G401.6 (cell line): ENCODE measurements around the gene HSFX4.
"Not testable (repeated sequence)": the region's sequence is repeated elsewhere in the genome, so short reads cannot be mapped to it uniquely, and the experiment has no call there.

Experiments
- FAIRE-seq: peaks from 2 replicates; lab custom pipeline; 2012; peaks lifted over from hg19 to GRCh38; lab: Jason Lieb, UNC

HSFX4 gene

DNA sequence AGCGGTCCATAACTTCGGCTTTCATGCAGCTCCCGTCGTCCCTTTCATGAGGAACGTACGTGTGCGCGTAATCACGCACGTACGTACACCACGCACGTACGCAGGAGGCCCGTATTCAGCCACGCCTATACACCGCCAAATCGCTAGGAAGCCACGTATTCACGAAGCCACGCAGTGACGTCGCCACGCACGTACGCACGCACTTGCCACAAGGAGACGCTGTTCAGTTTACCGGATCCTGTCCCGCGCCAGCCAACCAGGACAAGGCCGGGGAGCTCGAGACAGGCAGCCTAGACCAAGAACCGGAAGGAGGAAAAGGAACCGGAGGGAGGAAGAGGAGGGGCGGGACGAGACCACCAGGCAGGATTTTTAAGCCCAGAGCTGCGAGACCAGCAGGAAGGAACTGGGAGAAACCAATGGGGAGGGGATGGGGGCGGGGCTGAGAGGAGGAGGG, 9.1 kb downstream of the HSFX4 start, which contains the start of gene EOLA2:
EOLA2 (minus strand) TSS at position 65 of the 454 bp plus-strand sequence. CDS start 4,617 bp downstream, outside the sequence.
- peak; percentile 99 for FAIRE-seq

DNA sequence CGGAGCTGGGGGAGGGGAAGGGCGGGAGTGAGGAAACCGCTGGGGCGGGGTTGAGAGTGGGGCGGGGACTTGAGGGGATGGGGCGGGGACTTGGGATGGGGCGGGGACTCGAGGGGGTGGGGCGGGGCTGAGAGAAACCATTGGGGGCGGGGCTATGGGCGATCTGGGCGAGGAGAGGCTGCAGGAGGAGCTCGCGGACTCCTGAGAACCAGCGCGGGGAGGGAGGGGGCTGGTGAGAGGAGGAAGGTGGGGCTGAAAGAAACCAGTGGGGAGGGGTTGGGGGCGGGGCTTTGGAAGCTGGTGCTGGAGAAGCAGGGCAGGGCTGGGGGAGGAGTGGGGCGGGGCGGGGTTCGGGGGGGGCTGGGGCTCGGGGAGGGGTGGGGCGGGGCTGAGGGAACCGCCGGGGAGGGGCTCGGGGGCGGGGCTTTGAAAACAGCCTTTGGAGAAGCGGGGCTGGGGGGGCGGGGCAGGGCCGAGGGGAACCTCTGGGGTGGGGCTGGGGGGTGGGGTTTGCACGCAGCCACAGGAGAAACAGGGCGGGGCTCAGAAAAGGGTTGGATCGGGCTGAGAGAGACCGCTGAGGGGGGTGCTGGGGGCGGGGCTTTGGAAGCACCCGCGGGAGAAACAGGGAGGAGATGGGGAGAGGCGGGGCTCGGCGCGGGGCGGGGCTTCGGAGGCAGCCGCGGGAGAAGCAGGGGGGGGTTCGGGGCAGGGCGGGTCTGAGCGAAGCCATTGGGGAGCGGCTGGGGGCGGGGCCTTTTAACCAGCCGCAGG, 9.7 kb downstream of the HSFX4 start:
- FAIRE-seq, result no peak

DNA sequence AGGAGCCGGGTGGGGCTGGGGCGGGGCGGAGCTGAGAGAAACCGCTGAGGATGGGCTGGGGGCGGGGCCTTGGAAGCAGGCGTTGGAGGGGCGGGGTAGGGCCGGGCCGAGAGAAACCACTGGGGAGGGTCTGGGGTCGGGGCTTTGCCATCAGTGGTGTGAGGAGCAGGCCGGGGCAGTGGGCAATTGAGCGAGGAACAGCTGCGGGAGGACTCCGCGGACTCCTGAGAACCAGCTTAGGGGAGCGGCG, 10.2 kb downstream of the HSFX4 start:
- no peak for FAIRE-seq

DNA sequence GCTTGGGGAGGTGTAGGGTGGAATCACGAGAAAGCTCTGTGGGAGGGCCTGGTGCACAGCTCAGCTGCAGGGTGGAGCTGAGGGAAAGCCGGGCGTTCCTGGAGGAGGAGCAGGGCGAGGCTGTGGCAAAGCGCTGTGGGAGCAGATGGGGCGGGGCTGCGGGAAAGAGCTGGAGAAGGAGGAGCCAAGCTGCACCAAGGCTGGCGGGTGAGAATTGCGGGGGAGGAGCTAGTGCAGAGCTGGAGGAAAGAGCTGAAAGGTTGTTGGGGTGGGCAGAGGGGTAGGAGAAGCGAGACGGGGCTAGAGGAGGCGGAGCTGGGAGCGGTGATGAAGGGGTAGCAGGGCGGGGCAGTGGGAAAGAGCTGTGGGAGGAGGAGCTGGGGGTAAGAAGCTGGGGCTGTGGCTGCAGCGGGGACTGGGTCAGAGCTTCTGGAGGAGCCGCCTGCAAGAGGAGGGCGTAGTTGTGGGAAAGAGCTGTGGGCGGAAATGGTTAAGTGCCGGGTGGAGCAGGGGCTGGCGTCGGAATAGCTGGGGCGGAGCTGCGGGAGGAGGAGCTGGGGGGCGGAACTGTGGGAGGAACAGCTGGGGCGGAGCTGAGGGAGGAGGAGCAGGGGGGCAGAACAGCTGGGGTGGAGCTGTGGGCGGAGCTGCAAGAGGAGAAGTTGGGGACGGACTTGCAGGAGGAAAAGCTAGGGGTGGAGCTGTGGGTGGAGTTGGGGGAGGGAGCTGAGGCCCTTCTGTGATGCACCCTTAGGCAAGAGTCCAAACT, 10.7 kb downstream of the HSFX4 start:
- FAIRE-seq, result peak; percentile 99

DNA sequence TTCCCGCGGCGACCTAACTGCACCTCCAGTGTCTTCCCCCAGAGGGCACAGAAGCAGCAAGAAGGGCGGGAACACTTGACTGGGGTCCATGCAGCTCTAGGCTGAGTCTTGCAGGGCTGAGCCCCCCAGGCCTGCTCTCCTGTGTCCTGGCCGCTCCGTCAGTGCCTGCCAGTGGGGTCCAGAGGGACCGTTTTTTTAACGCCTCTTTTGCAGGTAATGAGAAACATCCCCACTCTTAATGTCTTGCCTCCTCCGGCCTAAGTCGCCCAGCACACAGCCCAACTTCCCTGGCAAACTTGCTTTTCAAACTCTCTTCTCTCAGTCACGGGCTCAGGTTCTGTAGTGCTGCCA, 11.3 kb downstream of the HSFX4 start:
- FAIRE-seq, result not testable (repeated sequence)

DNA sequence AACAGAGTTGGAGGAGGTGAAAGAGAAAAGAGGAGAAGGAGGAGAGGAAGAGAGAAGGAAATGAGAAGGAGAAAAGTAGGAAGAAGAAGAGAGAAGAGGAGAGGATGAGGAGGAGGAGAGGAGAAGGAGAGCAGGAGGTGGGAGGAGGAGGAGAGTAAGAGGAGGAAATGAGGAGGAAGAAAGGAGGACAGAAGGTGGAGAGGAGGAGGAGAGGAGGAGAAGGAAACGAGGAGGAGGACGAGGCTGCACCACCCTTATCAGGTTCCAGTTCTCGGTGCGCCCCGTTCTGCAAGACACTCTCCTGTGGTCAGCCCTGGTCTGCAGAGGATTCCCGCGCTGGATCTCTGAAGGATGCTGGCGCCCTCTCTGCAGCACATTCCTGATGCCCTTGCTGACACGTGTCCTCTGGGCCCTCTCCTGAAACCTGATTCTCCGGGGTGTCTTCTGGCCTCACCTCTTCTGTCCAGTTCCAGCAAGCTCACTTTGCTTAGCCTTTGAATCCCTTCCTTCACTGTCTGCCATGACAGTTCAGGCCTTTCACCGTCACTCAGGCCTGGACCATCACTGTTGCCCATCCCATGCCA, 15.8 kb downstream of the HSFX4 start:
- not testable (repeated sequence) for FAIRE-seq

DNA sequence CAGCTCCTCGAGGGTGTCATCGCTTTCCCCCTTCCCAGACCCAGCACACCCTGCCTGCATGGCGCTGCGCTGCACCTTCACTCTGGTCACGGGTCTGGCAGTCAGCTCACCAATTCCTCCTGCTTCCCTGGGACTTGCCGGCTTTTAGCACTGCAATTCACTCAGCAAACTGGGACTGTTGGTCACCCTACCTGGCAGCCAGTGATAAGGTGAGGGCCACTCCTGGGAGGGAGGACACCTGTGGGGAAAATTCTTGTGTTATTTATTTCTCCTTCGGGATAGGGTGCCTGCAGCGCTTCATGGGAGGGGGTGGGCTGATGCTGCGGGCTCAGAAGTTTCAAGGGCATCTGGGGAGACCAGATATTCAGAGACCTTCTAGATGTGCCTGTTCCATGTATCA, 16.4 kb downstream of the HSFX4 start:
- not testable (repeated sequence) for FAIRE-seq

DNA sequence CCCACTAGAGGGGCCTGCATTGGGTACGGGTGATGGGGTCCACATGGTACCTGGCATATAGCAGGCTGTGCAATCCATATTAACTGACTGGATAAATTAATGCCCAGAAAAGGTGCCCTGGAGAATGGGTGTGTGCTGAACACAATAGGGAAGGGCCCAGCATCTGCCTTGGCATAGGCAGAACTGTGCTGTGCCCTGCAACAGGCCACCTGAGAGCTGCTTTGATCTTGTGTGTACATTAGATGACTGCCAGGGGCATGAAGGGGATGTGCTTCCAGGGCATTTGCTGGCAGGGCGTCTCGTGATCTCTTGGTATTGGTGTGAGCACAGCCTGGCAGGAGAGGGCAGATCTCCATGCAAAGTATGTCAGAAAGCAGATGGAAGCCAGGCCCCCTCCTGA, 17.6 kb downstream of the HSFX4 start:
- FAIRE-seq, result not testable (repeated sequence)

DNA sequence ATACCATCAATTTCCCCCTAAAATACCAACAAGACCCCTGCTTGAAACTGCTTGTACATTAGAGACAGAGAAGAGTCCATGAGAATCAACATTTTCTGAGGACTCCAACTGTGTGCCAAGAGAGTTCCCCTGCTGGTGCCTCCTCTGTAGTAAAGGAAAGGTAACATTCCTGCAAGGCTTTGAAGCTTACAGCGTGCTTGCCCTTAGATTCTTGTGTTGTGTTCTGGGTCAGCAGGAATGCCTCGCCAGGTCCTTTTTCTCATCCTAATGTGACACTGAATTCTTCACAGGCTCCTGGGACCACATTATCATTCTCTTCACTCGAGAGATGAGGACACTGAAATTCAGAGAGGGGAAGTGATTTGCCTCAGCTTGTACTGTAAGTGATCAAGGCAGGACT, 18.6 kb downstream of the HSFX4 start:
- no peak for FAIRE-seq

DNA sequence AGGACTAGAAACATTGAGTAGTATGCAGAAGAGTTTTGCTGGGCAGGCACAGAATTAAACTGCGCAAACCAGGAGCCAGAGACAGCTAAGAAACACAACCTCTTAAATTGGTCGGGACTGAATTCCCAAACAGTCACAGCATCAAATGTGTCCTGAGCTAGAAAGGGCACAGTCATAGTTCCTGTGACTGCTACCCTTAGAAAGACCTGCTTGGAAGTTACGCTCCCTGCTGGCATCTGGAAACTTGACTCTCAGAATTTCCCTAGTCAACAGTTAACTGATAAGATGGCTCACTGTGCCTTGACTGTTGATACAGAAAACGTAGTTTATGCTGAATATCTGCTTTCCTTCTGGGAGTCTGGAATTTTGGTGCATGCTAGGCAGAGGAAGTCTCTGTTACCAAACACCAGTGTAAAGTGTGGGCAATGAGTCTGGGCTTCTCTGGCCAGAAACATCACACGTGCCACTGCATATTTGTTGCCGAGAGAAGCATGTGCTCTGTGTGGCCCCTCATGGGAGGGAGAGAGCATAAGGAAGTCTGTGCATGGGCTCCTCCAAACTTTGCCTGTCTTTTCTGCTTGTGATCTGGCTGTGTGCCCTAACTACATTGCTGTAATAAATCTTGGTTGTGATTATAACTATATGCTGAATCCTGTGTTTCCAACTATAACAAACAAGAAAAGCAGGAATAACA, 20.5 kb downstream of the HSFX4 start:
- FAIRE-seq, result no peak

DNA sequence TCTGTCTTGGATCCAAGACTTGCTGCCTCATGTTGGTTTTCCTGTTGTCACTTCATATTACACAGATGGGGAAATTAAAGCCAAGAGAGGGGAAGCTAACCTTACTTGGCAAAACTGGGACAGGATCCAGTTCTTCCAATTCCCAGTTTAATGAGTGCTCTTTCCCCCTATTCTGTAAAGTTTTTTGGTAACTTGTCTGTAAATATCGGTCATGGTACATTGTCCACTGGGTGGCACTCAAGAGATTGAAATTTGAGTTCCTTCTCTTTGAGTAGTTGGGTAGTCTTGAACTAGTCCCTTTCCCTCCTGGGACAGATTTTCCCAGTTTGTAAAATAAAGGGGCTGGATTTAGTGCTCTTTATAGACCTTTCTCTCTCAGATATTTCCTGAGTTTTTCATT, 21.3 kb downstream of the HSFX4 start:
- peak; percentile 58 for FAIRE-seq

DNA sequence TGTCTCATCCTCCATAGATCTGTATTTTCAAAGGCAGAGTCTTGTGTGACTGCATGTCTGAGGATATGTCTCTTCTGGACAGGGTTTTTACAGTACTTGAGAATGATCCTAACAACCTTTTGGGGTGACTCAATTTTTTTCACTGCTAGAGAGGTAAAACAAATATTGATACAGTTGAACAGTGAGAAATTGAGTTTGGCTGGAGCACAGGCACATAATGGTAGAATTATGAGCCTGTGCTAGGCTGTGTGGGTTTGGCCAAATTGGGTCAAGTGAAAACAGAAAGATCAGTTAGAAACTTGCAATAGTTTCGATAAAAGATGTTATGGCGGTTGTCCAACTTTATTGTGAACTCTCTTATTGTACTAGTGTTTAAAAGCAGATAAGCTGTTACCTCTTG, 32.2 kb downstream of the HSFX4 start:
- no peak for FAIRE-seq

DNA sequence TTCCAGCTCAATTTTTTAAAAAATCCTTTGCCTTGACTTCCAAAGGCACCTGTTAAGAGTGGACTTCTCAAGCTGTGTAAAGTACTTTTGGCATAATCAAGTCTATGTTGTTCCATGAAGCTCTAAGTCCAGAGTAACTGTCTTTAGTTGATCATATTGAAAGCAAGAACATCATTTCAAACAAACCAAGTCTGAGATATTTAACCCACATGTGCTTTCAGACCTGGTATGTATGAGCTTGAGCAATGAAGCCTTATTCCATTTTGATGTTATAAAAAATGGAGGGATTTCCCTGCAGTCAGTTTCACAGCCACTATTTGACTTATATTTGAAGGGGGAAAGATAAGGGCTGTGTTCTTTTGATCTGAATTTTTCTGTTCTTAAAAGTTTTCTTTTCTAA, 32.6 kb downstream of the HSFX4 start:
- FAIRE-seq, result no peak

DNA sequence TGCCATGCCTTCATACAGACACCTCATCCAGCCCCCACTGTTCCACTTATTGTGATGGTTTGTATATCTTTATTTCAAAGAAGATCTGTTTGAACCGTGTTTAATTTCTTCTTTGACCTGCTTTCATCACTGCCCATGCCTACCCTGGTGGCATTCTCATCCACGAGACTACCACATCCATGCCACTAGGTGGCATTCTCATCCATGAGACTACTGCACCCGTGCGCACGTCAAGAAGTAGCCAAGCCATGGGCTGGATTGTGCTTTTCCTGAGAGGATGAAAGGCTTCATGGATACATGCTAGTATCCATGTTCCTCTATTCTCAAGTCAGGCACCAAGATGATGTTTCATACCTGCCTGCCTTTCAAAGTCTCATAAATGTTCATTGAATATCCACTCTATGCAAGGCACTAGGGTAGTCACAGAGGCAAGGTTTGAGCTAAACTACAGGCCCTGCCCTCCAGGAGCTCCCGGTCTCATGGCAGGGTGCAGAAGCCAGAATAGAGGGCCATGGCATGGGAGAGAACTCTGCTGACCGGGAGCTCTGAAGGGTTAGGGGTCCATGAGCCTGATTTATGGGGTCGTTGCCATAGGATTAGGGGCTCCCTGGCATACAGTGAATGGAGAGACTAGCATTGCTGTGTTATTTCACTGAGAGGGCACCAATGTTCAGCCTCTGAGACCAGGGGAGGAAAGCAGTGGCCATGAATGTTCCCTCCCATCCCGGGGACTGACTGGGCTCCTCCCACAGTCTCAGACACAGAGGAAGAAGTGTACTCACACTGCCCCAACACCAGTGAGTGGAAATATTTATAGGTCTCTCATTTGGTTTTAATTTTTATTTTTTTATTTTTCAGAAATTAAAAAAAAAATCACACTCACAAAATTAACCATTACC, 33.7 kb downstream of the HSFX4 start:
- FAIRE-seq, result peak; percentile 87

DNA sequence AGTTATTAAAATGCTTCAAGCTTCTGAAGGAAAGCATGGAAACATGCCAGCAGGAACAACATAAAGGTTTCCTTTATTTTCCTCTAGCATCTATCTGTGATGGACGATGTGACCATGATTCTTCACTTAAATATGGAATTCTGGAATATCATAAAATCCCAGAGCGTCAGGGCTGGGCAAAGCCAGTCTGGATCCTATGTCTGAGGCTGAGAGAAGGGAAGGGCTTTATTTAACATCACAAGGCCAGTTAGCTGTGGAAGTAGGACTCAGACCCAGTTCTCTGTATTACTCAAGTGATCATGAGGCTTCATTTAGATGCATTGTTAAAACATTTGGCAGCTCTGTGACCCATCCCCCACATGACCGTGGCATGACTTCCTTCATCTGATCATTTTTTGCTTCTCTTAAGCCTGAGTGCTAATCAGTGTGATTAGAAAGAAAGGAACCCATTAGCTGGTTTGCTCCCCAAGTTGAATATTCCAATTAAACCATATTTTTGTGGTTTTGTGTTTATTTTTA, 49.8 kb downstream of the HSFX4 start:
- no peak for FAIRE-seq
